Bronchial epithelial cell (primary cell): ENCODE data around the gene TLE3. TPM values are rescaled to one million over a fixed set of nuclear protein-coding genes. Genes with fewer than 3 reads are reported as not detected.
A peak's percentile ranks its signal among the peaks of the same experiment; 100 is the strongest.

ENCODE experiments used
- DNase-seq: peaks from one replicate; pipeline ENCODE4 v3.0.0-alpha.2; 2010; ENCODE audit warnings: low read depth
- FAIRE-seq: peaks from 2 replicates; lab custom pipeline; 2011; peaks lifted over from hg19 to GRCh38; lab: Jason Lieb, UNC
- H3K27me3 ChIP-seq: 2 replicates; pipeline ENCODE4 v1.5.1; 2011; ENCODE audit warnings: low read length; ENCODE audit not compliant: control insufficient read depth, insufficient read depth
- H3K36me3 ChIP-seq: 2 replicates; pipeline ENCODE4 v1.5.1; 2011; ENCODE audit warnings: low read length; ENCODE audit not compliant: control insufficient read depth, insufficient read depth
- H3K4me3 ChIP-seq: 2 replicates; pipeline ENCODE4 v1.5.1; 2011; ENCODE audit warnings: mild to moderate bottlenecking, low read depth, low read length, control low read depth
- CTCF ChIP-seq: IDR thresholded peaks from 2 replicates; pipeline ENCODE4 v1.5.1; 2011; ENCODE audit warnings: mild to moderate bottlenecking, moderate library complexity, low read length, control low read depth, inconsistent platforms; ENCODE audit not compliant: insufficient read depth, severe bottlenecking
- total RNA-seq: library from RNA; depleted of rRNA; stranded (reverse); fragments of >200 nt; gene quantifications from 2 replicates; pipeline ENCODE4 v1.2.1, GENCODE V29; 2014

TLE3 gene
- total RNA-seq, 1 donor from 2014 or later: 19.2 TPM

GRCh38 chr15:70046679-70047369 lies 50.9 kb downstream of the TLE3 start:
- TF ChIP-seq CTCF: no peak
- FAIRE-seq: peak; percentile 66
- no peaks in the 10 kb centered on the region for H3K27me3 ChIP-seq
- peaks cover 4% of the 10 kb centered on the region for H3K36me3 ChIP-seq
- no peak overlapping the region for H3K4me3 ChIP-seq
- DNase-seq: no peak

- Histone ChIP-seq H3K36me3 (peaks cover 2% of the 10 kb centered on the region), H3K27me3 (no peaks in the 10 kb centered on the region), H3K4me3 (no peak overlapping the region)
- FAIRE-seq (peak; percentile 18), DNase-seq (peak; percentile 29)
- no peak for TF ChIP-seq CTCF
Measured at GRCh38 chr15:70045045-70045444, 52.7 kb downstream of the TLE3 start.

- TF ChIP-seq CTCF: no peak
- FAIRE-seq: no peak
- Histone ChIP-seq H3K36me3 (no peaks in the 10 kb centered on the region), H3K4me3 (no peak overlapping the region), H3K27me3 (no peaks in the 10 kb centered on the region)
- DNase-seq: no peak
Measured at GRCh38 chr15:70044168-70044567, 53.5 kb downstream of the TLE3 start.

- Histone ChIP-seq H3K27me3 (no peaks in the 10 kb centered on the region), H3K36me3 (no peaks in the 10 kb centered on the region), H3K4me3 (no peak overlapping the region)
- no peak for FAIRE-seq
- TF ChIP-seq CTCF: no peak
- DNase-seq: no peak
Measured at GRCh38 chr15:70043590-70043989, 54.1 kb downstream of the TLE3 start.

- no peak for DNase-seq
- no peak for TF ChIP-seq CTCF
- Histone ChIP-seq H3K4me3 (no peak overlapping the region), H3K27me3 (no peaks in the 10 kb centered on the region), H3K36me3 (no peaks in the 10 kb centered on the region)
- no peak for FAIRE-seq
Measured at GRCh38 chr15:70042553-70043214, 55.0 kb downstream of the TLE3 start.

- DNase-seq: peak; percentile 52
- FAIRE-seq: no peak
- no peak overlapping the region for H3K4me3 ChIP-seq
- no peaks in the 10 kb centered on the region for H3K36me3 ChIP-seq
- no peak for TF ChIP-seq CTCF
- H3K27me3 ChIP-seq: peaks cover 4% of the 10 kb centered on the region
Measured at GRCh38 chr15:70039917-70040316, 57.8 kb downstream of the TLE3 start.
